Activated naive CD4-positive, alpha-beta T cell treated with anti-CD3 and anti-CD28 coated beads for 36 hours (primary cell): ENCODE data around the gene HDAC8. TPM values are rescaled to one million over a fixed set of nuclear protein-coding genes. Genes with fewer than 3 reads are reported as not detected.
A peak's percentile ranks its signal among the peaks of the same experiment; 100 is the strongest.

Experiments
- CTCF ChIA-PET: fragments of 350-600 bp; sonication (Branson Sonifier 250); formaldehyde crosslinking; loops from one replicate; lab custom pipeline; 2021; ENCODE audit warnings: antibody characterized with exemption; lab: Charles Lee
- DNase-seq: peaks from one replicate; pipeline ENCODE4 v3.0.0-alpha.2; 2020
- H3K27ac Mint-ChIP-seq: one replicate; pipeline ENCODE4 v1.8.0; 2021; ENCODE audit warnings: mild to moderate bottlenecking, mixed read lengths
- H3K27me3 Mint-ChIP-seq: one replicate; pipeline ENCODE4 v1.8.0; 2021; ENCODE audit warnings: low read depth, mixed read lengths
- H3K36me3 Mint-ChIP-seq: one replicate; pipeline ENCODE4 v1.8.0; 2021; ENCODE audit warnings: low read depth, mixed read lengths
- H3K4me1 Mint-ChIP-seq: one replicate; pipeline ENCODE4 v1.8.0; 2021; ENCODE audit warnings: low read depth, mixed read lengths
- H3K4me3 Mint-ChIP-seq: one replicate; pipeline ENCODE4 v1.8.0; 2021; ENCODE audit warnings: mild to moderate bottlenecking, moderate library complexity, mixed read lengths
- H3K9me3 Mint-ChIP-seq: one replicate; pipeline ENCODE4 v1.8.0; 2021; ENCODE audit warnings: mixed read lengths
- intact Hi-C: fragments of 100-400 bp; cut with micrococcal nuclease; formaldehyde crosslinking; loops from one replicate; pipeline ENCODE4 v1.15.1; 2023
- total RNA-seq, 2 experiments: library from RNA; stranded (reverse); gene quantifications; one replicate each; pipeline ENCODE4 v1.2.3, GENCODE V29; 2021

HDAC8 gene
- total RNA-seq, 2 experiments from 2014 or later = 14.8 to 16.8 TPM

- Mint-ChIP-seq H3K27me3 (peaks cover 2% of the 10 kb centered on the region), H3K27ac (no peak overlapping the region), H3K4me3 (no peak overlapping the region), H3K9me3 (no peaks in the 10 kb centered on the region), H3K4me1 (no peaks in the 10 kb centered on the region), H3K36me3 (no peaks in the 10 kb centered on the region)
- intact Hi-C loops = no loop called here
- CTCF ChIA-PET = no interaction called here
- no peak for DNase-seq
These were observed 255.5 kb downstream of the HDAC8 start for GRCh38 chrX:72317139-72317538.

GRCh38 chrX:72316408-72317110 is 256.1 kb downstream of the HDAC8 start:
- DNase-seq = no peak
- Mint-ChIP-seq H3K27me3 (peaks cover 2% of the 10 kb centered on the region), H3K4me3 (no peak overlapping the region), H3K4me1 (no peaks in the 10 kb centered on the region), H3K9me3 (no peaks in the 10 kb centered on the region), H3K27ac (no peak overlapping the region), H3K36me3 (no peaks in the 10 kb centered on the region)
- intact Hi-C loops = no loop called here
- CTCF ChIA-PET = interaction anchor here (0.6 kb wide), 1 partner anchor 314 kb away, joined by 3 read pairs; no protein-coding TSS in a partner anchor

GRCh38 chrX:72314881-72315280 is 257.8 kb downstream of the HDAC8 start:
- Mint-ChIP-seq H3K27ac (no peak overlapping the region), H3K4me1 (no peaks in the 10 kb centered on the region), H3K4me3 (no peak overlapping the region), H3K9me3 (no peaks in the 10 kb centered on the region), H3K27me3 (peaks cover 4% of the 10 kb centered on the region), H3K36me3 (no peaks in the 10 kb centered on the region)
- CTCF ChIA-PET = no interaction called here
- no peak for DNase-seq
- intact Hi-C loops = no loop called here

- Mint-ChIP-seq H3K27me3 (peaks cover 10% of the 10 kb centered on the region), H3K4me3 (no peak overlapping the region), H3K4me1 (peaks cover 2% of the 10 kb centered on the region), H3K27ac (no peak overlapping the region), H3K36me3 (no peaks in the 10 kb centered on the region), H3K9me3 (no peaks in the 10 kb centered on the region)
- intact Hi-C loops = no loop called here
- CTCF ChIA-PET = no interaction called here
- DNase-seq = no peak
These were observed 258.7 kb downstream of the HDAC8 start for GRCh38 chrX:72313707-72314641.

GRCh38 chrX:72312311-72312940 is 260.2 kb downstream of the HDAC8 start:
- intact Hi-C loops = no loop called here
- Mint-ChIP-seq H3K4me3 (no peak overlapping the region), H3K36me3 (no peaks in the 10 kb centered on the region), H3K27ac (no peak overlapping the region), H3K4me1 (peaks cover 13% of the 10 kb centered on the region), H3K9me3 (no peaks in the 10 kb centered on the region), H3K27me3 (peaks cover 22% of the 10 kb centered on the region)
- no peak for DNase-seq
- CTCF ChIA-PET = no interaction called here

- Mint-ChIP-seq H3K27ac (no peak overlapping the region), H3K36me3 (no peaks in the 10 kb centered on the region), H3K27me3 (peaks cover 35% of the 10 kb centered on the region), H3K4me1 (peaks cover 20% of the 10 kb centered on the region), H3K4me3 (peak overlapping the region; percentile 24), H3K9me3 (no peaks in the 10 kb centered on the region)
- DNase-seq = no peak
- CTCF ChIA-PET = no interaction called here
- intact Hi-C loops = loop anchor here (1.0 to 5.0 kb wide), 2 partner anchors 32 to 313 kb away; partner anchors contain the start of gene RPS4X
These were observed 263.2 kb downstream of the HDAC8 start for GRCh38 chrX:72309297-72310071.

GRCh38 chrX:72308566-72309296 is 263.9 kb downstream of the HDAC8 start:
- Mint-ChIP-seq H3K9me3 (no peaks in the 10 kb centered on the region), H3K4me1 (peaks cover 20% of the 10 kb centered on the region), H3K4me3 (peak overlapping the region; percentile 34), H3K27me3 (peaks cover 39% of the 10 kb centered on the region), H3K27ac (no peak overlapping the region), H3K36me3 (no peaks in the 10 kb centered on the region)
- CTCF ChIA-PET = no interaction called here
- peak; percentile 39 for DNase-seq
- intact Hi-C loops = loop anchor here (1.0 to 5.0 kb wide), 2 partner anchors 31 to 314 kb away; partner anchors contain the start of gene RPS4X

- H3K4me1 Mint-ChIP-seq = peaks cover 20% of the 10 kb centered on the region
- peaks cover 43% of the 10 kb centered on the region for H3K27me3 Mint-ChIP-seq
- no peak for DNase-seq
- intact Hi-C loops = loop anchor here (5.0 kb wide), 1 partner anchor 314 kb away; no protein-coding TSS in a partner anchor
- peak overlapping the region; percentile 34 for H3K4me3 Mint-ChIP-seq
- CTCF ChIA-PET = no interaction called here
- H3K36me3 Mint-ChIP-seq = no peaks in the 10 kb centered on the region
- no peak overlapping the region for H3K27ac Mint-ChIP-seq
- no peaks in the 10 kb centered on the region for H3K9me3 Mint-ChIP-seq
These were observed 264.5 kb downstream of the HDAC8 start for GRCh38 chrX:72308209-72308565.

- CTCF ChIA-PET = no interaction called here
- Mint-ChIP-seq H3K4me1 (peaks cover 20% of the 10 kb centered on the region), H3K9me3 (no peaks in the 10 kb centered on the region), H3K27ac (no peak overlapping the region), H3K36me3 (no peaks in the 10 kb centered on the region), H3K27me3 (peaks cover 46% of the 10 kb centered on the region), H3K4me3 (peak overlapping the region; percentile 47)
- no peak for DNase-seq
- intact Hi-C loops = loop anchor here (2.0 to 5.0 kb wide), 2 partner anchors 41 to 315 kb away; no protein-coding TSS in a partner anchor
These were observed 265.0 kb downstream of the HDAC8 start for GRCh38 chrX:72307646-72308051.

- peaks cover 50% of the 10 kb centered on the region for H3K27me3 Mint-ChIP-seq
- H3K4me1 Mint-ChIP-seq = peaks cover 20% of the 10 kb centered on the region
- intact Hi-C loops = loop anchor here (2.0 to 5.0 kb wide), 2 partner anchors 42 to 315 kb away; no protein-coding TSS in a partner anchor
- no peaks in the 10 kb centered on the region for H3K9me3 Mint-ChIP-seq
- peak overlapping the region; percentile 68 for H3K4me3 Mint-ChIP-seq
- no peaks in the 10 kb centered on the region for H3K36me3 Mint-ChIP-seq
- CTCF ChIA-PET = no interaction called here
- DNase-seq = peak; percentile 8
- no peak overlapping the region for H3K27ac Mint-ChIP-seq
These were observed 265.6 kb downstream of the HDAC8 start for GRCh38 chrX:72306851-72307645.
